ENCODE measurements around the gene ZBTB42. TPM values are rescaled to one million over a fixed set of nuclear protein-coding genes. Genes with fewer than 3 reads are reported as not detected.

The ZBTB42 gene
- total and polyA plus RNA-seq, 2 donors (not counting 3 experiments of a cell fraction or from before 2014, with no cell fraction given), result 3.1 to 3.8 TPM

GRCh38 chr14:104805326-104805678, 4.4 kb downstream of the ZBTB42 start:
- no peak for FAIRE-seq
- POLR2A ChIA-PET, result no interaction called here

More at GRCh38 chr14:104805326-104805678, 4.4 kb downstream of the ZBTB42 start:
- Histone ChIP-seq H3K9me3 (replicated peaks; ENCODE audit: control insufficient read depth, insufficient read depth, low read length) (no peaks in the 10 kb centered on the region), H3K79me2 (ENCODE audit: control insufficient read depth, insufficient read depth, low read length) (no peaks in the 10 kb centered on the region), H3K4me1 (ENCODE audit: control insufficient read depth, extremely low read depth, insufficient read depth, low read length) (peaks cover 5% of the 10 kb centered on the region), H3K36me3 (ENCODE audit: control insufficient read depth in 2 of 2, extremely low read depth in 1 of 2, insufficient read depth in 2 of 2, low read length in 2 of 2) (no peaks in the 10 kb centered on the region), H3K27ac (ENCODE audit: insufficient read depth, low read depth, low read length) (no peak overlapping the region), H3K4me3 (replicated peaks in 1 of 3; ENCODE audit: insufficient read depth in 1 of 3, low read depth in 1 of 3, low read length in 3 of 3) (no peak overlapping the region), H2AFZ (ENCODE audit: low read depth, low read length) (no peak overlapping the region), H3K9ac (replicated peaks; ENCODE audit: extremely low read depth, insufficient read depth, low read length) (no peak overlapping the region), H3K9me1 (replicated peaks; ENCODE audit: control insufficient read depth, extremely low read depth, insufficient read depth, low read length) (no peaks in the 10 kb centered on the region), H3K27me3 (ENCODE audit: control insufficient read depth in 2 of 2, insufficient read depth in 2 of 2, low read length in 2 of 2) (no peaks in the 10 kb centered on the region), H4K20me1 (replicated peaks; ENCODE audit: control insufficient read depth, extremely low read depth, insufficient read depth, low read length) (no peaks in the 10 kb centered on the region), H3K4me2 (ENCODE audit: insufficient read depth, low read length) (no peak overlapping the region)
- dilution Hi-C loops (cut with MboI; ENCODE audit: extremely low pct_ligation_motif_present, low sequenced_read_pairs), result no loop called here
- intact Hi-C loops (cut with micrococcal nuclease), result no loop called here
- CTCF ChIA-PET, result interaction anchor here (1.0 to 1.3 kb wide), 2 partner anchors 21 to 36 kb away, joined by 3 to 4 read pairs; no protein-coding TSS in a partner anchor
- BruUV-seq (replicated peaks), result no TSS peak
- no peak for DNase-seq (ENCODE audit: low read depth, low spot score)
- TF ChIP-seq MYC (IDR thresholded peaks at IDR 0.05; ENCODE audit: low read depth, low read length) (no peak), JUN (IDR thresholded peaks at IDR 0.05; ENCODE audit: borderline replicate concordance, insufficient read depth, insufficient read length, low read depth) (no peak), CTCF (IDR thresholded peaks at IDR 0.05; ENCODE audit: extremely low read depth in 1 of 2, insufficient read depth in 1 of 2, low read depth in 1 of 2, low read length in 2 of 2) (no peak), MAX (IDR thresholded peaks at IDR 0.05; ENCODE audit: insufficient read depth, insufficient read length) (no peak), GATA2 (IDR thresholded peaks at IDR 0.05; ENCODE audit: insufficient read depth, insufficient read length, low read depth, low read length) (no peak), EZH2 (IDR thresholded peaks at IDR 0.05; ENCODE audit: borderline replicate concordance, low read depth, low read length, severe bottlenecking) (no peak), FOS (IDR thresholded peaks at IDR 0.05; ENCODE audit: borderline replicate concordance, insufficient read depth, low read length) (no peak), POLR2AphosphoS5 (IDR thresholded peaks at IDR 0.05; ENCODE audit: insufficient read depth, low read depth, low read length) (no peak), POLR2A (IDR thresholded peaks at IDR 0.05; ENCODE audit: low read depth, low read length) (no peak)
